Kidney capillary endothelial cell (primary cell): ENCODE data around the gene DAPL1.
A peak's percentile ranks its signal among the peaks of the same experiment; 100 is the strongest.

ENCODE experiments used
- DNase-seq: peaks from one replicate; pipeline ENCODE4 v3.0.0-alpha.2; 2018; ENCODE audit warnings: low spot score

The DAPL1 gene

GRCh38 chr2:158777077-158777476 lies 18.0 kb upstream of the DAPL1 start:
- DNase-seq = no peak

- no peak for DNase-seq
Observed at GRCh38 chr2:158778243-158778642, 16.9 kb upstream of the DAPL1 start.

- DNase-seq = peak; percentile 26
Observed at GRCh38 chr2:158779621-158780020, 15.5 kb upstream of the DAPL1 start.

GRCh38 chr2:158781353-158781961 lies 13.7 kb upstream of the DAPL1 start:
- DNase-seq = no peak

- DNase-seq = no peak
Observed at GRCh38 chr2:158782136-158782535, 13.0 kb upstream of the DAPL1 start.

GRCh38 chr2:158782616-158783015 lies 12.5 kb upstream of the DAPL1 start:
- no peak for DNase-seq

- DNase-seq = no peak
Observed at GRCh38 chr2:158783923-158784322, 11.2 kb upstream of the DAPL1 start.

GRCh38 chr2:158786897-158787296 lies 8.2 kb upstream of the DAPL1 start:
- DNase-seq = no peak

- DNase-seq = no peak
Observed at GRCh38 chr2:158788951-158789350, 6.2 kb upstream of the DAPL1 start.

- no peak for DNase-seq
Observed at GRCh38 chr2:158796652-158797051, 1.5 kb downstream of the DAPL1 start.

GRCh38 chr2:158797963-158798700 lies 3.0 kb downstream of the DAPL1 start:
- peak; percentile 34 for DNase-seq

GRCh38 chr2:158799181-158799580 lies 4.1 kb downstream of the DAPL1 start:
- DNase-seq = no peak

- no peak for DNase-seq
Observed at GRCh38 chr2:158803506-158803905, 8.4 kb downstream of the DAPL1 start.

GRCh38 chr2:158805255-158805654 lies 10.1 kb downstream of the DAPL1 start:
- DNase-seq = no peak

GRCh38 chr2:158805936-158806335 lies 10.8 kb downstream of the DAPL1 start:
- no peak for DNase-seq

GRCh38 chr2:158806941-158807340 lies 11.8 kb downstream of the DAPL1 start:
- DNase-seq = no peak

GRCh38 chr2:158808426-158808825 lies 13.3 kb downstream of the DAPL1 start:
- DNase-seq = no peak

GRCh38 chr2:158809816-158810215 lies 14.7 kb downstream of the DAPL1 start:
- no peak for DNase-seq

GRCh38 chr2:158810731-158811460 lies 15.8 kb downstream of the DAPL1 start:
- DNase-seq = no peak

GRCh38 chr2:158815166-158815565 lies 20.0 kb downstream of the DAPL1 start:
- no peak for DNase-seq

- DNase-seq = no peak
Observed at GRCh38 chr2:158815658-158816057, 20.5 kb downstream of the DAPL1 start.

- no peak for DNase-seq
Observed at GRCh38 chr2:158817588-158817987, 22.5 kb downstream of the DAPL1 start.

- no peak for DNase-seq
Observed at GRCh38 chr2:158818511-158818910, 23.4 kb downstream of the DAPL1 start.
